G401 (cell line): ENCODE measurements around the gene TMEM161B. TPM values are rescaled to one million over a fixed set of nuclear protein-coding genes. Genes with fewer than 3 reads are reported as not detected.
"Not testable (repeated sequence)": the region's sequence is repeated elsewhere in the genome, so short reads cannot be mapped to it uniquely, and the experiment has no call there.

Experiments
- DNase-seq: peaks from one replicate; pipeline ENCODE4 v3.0.0-alpha.2; 2015; ENCODE audit warnings: low spot score
- in situ Hi-C: cut with HindIII; loops from 2 replicates; pipeline ENCODE4 v1.10.0; 2016; ENCODE audit warnings: low sequenced_read_pairs, mixed read lengths
- total RNA-seq: library from RNA; depleted of rRNA; stranded (reverse); fragments of >200 nt; shearing (Covaris generic); gene quantifications from 2 replicates; pipeline ENCODE4 v1.2.3, GENCODE V29; 2014

Gene TMEM161B
- total RNA-seq, 1 experiment from 2014 or later: 5.3 TPM

DNA sequence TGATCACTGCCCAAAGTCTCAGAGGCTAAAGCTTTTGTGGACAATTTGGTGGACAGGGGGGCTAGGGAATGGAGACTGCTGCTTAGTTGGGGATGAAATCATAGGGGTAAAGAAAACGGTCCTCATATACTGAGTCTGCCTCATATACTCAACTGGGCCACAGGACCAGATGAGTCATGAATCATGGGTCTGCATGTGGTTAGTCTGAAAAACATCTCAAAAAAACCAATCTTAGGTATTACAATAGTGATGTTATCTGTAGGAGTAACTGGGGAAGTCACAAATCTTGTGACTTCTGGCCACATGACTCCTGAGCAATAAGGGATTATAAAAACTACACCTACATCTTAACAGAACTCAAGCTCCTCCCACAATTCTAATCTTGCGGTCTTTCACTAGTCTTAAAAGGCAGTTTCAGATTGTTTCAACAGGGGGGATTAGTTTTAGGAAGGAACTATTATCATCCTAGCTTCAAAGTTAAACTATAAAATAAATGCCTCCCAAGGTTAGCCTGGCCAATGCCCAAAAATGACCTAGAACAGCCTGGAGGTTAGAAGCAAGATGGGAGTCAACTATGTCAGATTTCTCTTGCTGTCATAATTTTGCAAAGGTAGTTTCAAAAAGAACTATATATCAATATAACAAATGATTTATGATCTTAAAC lies 17.5 kb downstream of the TMEM161B start:
- DNase-seq: no peak
- in situ Hi-C loops: no loop called here

DNA sequence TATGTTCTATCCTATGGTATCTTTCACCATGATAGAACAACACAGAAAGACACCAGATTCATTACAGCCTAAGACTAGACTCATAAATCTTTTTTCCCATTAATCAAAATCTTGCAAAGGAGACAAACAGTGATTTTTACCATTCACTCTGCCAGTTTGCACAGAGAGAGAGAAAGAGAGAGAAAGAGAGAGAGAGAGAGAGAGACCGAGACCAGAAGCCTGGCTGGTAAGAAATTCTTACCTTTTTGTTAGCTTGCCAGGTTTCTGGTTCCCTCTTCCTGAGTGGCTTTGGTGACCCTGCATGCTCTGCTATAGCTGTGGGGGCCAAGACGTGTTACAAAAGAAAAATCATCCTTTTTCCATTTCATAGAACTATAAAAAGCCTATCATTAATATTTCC lies 18.6 kb downstream of the TMEM161B start:
- in situ Hi-C loops: no loop called here
- DNase-seq: no peak

DNA sequence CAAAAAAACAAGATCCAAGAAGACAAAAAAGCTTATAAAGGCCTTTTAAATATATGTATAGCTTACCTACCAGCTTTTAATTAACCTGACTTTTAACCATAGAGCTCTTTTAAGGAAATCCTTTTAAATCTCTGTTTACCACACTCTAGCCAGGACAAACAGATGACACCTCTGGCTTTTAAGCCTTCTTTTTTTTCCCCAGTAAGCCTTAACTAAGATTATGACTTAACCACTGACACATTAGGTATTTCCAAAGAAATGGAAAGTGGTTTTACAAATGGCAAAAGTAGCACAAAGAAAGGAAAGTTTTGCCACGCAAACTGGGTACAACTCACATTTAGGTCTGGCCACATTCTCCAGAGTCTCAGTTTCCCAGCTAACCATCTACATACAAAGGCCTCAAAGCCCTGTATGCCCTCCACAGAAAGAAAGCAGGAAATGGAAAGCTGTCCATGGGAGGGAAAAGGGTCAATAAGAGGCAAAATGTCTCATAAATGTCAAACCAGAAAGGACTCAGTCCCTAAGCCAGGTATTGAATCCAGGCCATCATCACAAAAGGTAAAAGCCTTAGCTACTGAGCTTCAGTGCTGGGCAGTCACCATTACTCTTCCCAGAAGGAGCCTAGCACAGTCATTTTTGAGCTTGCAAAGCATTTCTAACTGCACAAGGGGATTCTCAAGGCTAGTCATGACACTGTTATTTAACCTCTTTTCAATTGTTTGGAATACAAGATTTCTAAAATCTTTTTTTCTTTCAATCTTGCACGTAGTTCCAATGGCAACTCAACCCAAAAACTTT lies 19.7 kb downstream of the TMEM161B start:
- in situ Hi-C loops: no loop called here

DNA sequence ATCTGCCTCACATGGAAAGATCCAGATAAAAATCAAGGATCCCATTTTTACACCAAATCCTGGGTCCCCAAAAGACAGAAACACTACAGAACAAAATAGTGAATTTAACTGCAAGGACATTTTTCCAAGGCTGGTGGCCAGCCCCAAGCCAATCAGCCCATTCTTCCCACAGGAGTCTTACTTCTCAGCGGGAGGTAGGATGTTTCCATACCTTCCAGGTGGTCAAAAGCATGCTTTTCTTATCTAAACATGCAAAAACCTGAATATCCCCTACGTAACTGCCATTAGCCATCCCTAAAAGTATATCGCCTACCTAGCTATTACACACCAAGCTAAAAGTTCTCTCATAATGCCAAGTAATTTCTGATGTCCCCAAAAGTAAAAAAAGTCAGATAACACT lies 20.6 kb downstream of the TMEM161B start:
- DNase-seq: no peak
- in situ Hi-C loops: no loop called here

More for the DNA sequence above, 19.7 kb downstream of the TMEM161B start:
- DNase-seq: no peak

DNA sequence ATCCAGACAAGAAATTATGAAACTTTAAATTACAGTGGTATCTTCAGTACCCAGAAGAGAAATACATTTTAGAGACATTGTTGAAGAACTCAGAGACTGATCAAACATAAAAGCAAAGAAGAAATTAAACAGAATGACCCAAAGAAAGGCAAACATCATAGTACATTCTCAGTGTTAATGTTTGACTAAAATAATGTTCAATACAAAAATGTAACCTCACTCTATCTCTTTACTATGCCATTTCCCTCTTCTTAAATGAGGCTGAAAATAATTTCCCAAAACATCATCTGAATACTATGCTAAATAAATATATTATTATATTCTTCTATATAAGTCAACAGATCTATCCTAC lies 22.8 kb downstream of the TMEM161B start:
- no peak for DNase-seq
- in situ Hi-C loops: no loop called here

DNA sequence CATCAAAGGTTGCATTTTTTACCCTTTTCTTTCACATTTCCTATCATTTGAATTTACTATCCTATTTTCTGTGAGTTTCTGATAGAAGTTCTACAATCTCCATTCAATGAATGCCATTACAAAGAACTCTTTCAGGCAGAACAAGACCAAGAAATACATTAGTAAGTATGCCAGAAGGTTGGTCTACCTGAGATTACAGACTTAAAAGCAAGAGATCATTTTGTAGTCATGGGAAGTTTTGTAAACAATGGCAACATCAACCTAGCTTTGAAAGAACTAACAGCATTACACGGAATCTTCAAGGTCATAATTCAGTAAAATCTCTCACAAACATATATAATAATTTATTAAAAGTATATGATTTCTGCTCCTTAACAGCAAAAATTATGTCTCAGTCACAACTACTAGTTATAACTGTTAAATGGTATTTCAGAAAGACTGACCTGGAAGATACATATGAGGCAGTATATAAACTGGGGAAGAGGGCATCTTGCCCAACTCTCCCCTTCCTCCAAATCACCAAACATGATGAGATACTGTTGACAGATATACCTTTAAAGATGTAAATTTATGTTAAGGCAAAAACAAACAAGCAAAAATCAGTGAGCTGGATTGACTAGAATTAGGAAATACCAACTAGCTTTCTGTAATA lies 23.3 kb downstream of the TMEM161B start:
- no peak for DNase-seq
- in situ Hi-C loops: no loop called here

DNA sequence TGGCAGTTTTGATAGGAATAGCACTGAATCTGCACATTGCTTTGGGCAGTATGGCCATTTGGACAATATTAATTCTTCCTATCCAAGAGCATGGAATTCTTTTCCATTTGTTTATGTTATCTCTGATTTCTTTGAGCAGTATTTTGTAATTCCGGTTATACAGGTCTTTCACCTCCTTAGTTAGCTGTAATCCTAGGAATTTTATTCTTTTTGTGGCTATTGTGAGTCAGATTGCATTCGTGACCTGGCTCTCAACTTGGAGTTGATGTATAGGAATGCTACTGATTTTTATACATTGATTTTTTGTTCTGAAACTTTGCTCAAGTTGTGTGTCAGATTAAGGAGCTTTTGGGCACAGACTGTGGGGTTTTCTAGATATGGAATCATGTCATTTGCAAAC lies 24.0 kb downstream of the TMEM161B start:
- no peak for DNase-seq
- in situ Hi-C loops: no loop called here

DNA sequence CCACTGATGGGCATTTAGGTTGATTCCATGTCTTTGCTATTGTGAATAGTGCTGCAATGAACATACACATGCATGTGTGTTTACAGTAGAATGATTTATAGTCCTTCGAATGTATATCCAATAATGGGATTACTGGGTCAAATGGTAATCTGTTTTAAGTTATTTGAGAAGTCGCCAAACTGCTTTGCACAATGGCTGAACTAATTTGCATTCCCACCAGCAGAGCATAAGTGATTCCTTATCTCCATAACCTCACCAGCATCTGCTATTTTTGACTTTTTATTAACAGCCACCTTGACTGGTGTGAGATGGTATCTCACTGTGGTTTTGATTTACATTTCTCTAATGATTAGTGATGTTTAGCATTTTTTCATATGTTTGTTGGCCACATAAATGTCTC lies 25.2 kb downstream of the TMEM161B start:
- in situ Hi-C loops, DNase-seq: not testable (repeated sequence)

DNA sequence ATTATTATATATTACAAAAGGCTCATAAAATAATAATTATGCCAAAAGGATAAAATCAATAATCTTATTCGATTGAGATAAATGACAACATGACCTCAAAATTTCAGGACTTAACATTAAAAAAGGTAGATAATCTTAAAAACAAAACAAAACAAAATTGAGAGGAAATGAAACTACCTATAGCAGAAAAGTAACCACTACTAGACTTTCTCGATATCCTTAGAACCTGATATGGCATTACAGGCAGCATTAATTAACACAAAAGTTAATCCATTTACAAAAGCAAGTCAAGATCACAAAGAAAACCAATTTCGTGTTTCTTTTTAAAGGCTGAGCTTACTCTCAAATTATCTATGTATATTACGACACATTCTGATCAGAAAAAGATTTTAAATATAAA lies 29.9 kb downstream of the TMEM161B start:
- in situ Hi-C loops: no loop called here
- DNase-seq: no peak

DNA sequence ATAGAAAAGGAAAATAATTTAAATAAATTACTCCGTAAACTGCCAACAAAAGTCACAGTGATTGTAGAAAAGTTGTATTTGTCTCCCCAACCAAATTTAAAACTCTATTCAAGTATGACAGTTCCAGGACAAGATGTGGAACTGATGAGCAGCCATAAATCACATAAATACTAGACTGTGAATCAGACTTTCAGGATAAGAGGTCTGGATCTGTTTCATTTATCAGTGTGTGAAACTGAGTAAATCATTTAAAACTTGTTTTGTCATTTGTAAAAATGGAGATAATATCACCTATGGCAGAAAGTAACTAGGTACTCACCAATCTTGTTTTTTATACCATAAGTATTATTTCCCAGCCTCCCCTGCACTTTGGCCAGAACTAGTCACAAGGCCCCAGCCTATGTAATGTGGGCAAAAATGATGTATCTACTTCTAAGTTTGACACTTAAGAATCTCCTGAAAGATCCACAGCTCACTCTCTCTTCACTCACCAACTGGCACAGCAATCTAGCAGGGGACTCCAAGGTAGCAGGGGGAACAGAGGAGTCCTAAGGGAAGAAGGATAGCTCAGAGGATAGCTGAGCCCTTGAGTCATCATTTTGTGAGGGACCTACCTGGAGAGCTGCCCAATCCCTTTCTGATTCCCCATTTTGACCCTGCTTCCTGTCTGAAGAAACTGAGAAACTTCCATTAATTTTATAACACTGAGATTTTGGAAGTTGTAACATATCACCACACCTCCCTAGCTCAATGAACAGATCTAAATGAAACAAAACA lies 31.6 kb downstream of the TMEM161B start:
- in situ Hi-C loops: no loop called here
- no peak for DNase-seq

DNA sequence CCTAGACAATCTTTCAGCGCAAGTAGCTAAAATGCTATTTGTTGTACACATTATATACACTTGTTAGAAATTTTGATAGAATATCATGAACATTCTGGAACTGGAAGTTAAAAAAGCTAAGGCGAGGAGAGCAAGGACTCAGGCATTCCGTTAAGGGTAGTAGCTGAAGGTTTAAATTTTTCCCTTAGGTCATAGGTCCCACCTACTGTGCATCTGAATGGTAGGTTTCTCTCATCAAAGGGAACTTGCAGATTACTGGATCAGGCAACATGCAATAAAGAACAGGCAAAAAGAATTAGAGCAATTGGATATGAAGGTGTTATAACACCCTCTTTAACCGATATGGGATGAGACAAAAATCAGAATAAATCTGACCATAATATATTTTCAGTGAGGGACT lies 32.8 kb downstream of the TMEM161B start:
- in situ Hi-C loops: no loop called here
- no peak for DNase-seq

DNA sequence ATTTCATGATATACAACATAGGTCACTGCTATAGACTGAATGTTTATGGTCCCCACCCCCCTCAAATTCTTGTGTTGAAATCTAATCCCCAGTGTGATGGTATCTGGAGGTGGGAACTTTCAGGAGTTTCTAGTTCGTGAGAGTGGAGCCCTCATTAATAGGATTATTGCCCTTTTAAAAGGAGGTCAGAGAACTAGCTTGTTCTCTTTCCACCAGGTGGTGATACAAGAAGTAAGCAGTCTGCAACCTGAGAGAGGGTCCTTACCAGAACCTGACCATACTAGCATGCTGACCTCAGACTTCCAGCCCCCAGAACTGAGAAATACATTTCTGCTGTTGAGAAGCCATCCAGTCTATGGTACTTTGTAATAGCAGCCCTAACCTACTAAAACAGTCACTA lies 33.3 kb downstream of the TMEM161B start:
- DNase-seq: no peak
- in situ Hi-C loops: no loop called here

DNA sequence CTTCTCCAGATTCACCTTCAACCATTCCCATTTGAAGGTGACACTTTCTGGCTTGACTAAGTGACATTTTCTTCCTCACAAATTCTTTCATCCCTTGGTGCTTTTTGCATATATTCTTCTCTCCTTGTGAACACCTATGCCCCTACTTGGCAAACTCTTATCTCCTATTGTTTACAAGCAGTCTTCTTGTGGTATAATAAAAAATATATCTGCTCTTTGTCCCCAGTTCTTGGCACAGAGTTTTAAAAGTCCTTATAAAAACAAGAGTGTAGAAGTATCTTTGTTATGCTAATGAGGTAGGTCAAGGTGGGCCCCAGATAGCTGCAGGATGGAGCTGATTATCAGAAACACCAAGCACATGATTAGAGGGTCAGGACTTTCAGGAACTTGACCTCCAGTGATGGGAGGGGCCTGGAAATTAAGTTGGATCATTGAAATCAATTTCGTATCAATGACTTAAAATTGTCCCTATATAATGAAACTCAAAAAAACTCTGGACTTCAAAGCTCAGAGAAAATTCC lies 38.0 kb downstream of the TMEM161B start:
- DNase-seq: no peak
- in situ Hi-C loops: no loop called here

DNA sequence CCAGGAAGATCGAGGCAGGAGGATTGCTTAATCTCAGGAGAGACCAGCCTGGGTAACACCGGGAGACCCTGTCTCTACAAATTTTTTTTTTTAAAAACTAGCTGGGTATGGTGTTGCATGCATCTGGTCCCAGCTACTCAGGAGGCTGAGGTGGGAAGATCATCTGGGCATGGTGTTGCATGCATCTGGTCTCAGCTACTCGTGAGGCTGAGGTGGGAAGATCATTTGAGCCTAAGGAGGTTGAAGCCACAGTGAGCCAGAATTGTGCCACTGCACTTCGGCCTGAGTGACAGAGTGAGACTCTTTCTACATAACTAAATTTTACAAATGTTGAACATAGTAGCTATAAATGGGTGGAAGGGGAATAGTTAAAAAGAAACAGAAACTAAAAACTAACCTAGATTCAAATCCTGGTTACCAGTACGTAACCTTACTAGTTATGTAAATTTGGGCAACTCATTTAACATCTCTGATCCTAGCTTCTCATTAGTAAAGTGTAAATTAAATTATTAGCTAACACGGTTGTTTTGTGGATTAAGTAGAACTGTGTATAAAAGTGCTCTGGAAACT lies 41.7 kb downstream of the TMEM161B start:
- DNase-seq: no peak
- in situ Hi-C loops: no loop called here

DNA sequence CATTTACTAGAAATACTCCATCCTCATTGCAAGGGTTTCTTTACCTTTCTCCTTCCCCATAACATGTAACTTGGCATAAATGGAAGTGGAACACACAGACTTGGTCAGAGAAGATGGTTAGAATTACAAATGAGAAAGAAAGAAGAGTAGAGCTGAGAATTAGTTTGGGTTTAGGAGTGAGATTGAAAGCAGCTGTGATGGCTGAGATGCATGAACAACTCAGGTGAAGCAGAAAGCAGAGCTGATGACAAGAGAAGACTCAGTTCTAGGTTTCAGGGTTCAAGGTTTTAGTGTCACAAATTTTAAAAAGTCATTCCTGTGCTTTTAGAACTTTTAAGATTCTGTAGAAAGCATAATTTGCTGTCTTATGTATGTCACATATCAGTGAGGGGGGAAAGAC lies 54.0 kb downstream of the TMEM161B start:
- DNase-seq: no peak
- in situ Hi-C loops: no loop called here

DNA sequence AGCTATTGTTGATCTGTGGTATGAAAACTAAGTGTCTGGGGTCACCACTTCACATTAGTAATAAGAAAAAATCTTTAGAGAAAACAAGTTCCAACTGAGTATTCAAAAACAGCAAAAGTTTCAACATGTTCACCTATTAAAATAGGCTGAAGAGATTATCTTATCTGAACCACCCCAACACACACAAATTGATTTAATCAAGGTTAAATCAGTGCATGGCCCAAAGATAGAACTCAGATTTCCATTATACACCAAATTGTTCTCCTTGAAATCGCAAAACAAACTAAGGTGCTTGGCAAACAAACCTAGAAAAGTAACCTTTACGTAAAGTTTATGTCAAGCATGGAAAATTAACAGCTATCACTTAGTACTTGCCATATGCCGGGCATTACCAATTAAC lies 61.1 kb downstream of the TMEM161B start:
- no peak for DNase-seq
- in situ Hi-C loops: no loop called here

DNA sequence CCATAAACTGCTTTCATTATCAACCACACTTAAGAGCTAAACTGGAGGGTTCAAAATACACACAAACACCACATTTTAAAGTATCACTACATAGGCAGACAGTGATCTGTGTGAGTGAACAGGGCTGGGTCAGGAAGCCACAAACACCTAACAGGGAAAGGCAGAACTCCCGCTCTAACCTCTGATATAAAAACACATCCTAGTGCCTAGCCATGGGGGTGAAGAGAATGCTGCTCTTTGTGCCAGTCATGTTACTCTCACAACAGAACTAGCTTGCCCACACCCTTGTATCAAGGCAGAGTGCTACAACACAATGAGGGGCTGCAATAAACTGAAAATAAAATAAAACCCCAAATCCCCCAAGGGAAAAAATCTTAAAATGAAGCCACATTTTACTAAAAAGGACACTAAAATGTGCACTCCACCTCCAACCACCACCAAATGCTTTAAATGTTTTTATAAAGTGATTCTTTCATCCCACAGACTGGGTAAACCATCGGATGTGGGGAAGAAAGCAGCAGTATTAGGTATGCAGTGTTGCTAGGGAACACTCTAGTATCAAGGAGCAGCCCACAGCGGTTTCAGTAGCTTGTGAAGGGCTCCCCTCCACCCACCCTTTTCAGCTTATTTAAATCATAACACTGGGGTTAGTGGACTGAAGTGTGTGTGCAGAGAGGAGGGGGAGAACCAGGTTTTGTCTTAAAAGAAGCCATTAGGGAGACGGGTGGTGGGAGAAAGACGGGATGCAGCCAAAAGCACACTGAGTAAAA lies 64.5 kb downstream of the TMEM161B start:
- no peak for DNase-seq
- in situ Hi-C loops: no loop called here

DNA sequence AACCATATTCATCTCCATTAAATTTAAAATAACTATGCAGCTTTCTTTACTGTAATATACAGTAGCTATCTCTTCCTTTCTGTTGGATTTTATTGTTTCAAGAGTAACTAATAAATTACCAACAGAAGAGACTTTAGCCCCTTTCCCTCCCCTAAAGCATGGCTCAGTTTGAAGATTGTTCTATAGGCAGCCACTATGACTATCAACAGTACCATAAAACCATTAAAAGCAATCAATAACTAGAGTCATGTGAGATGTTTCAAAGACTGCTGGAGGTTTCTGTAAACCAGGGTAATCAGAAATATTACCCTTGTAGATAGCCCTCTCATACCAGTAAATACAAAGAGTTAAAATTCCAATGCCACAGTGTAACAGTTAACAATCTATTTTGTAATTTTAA lies 73.0 kb downstream of the TMEM161B start:
- no peak for DNase-seq
- in situ Hi-C loops: no loop called here

DNA sequence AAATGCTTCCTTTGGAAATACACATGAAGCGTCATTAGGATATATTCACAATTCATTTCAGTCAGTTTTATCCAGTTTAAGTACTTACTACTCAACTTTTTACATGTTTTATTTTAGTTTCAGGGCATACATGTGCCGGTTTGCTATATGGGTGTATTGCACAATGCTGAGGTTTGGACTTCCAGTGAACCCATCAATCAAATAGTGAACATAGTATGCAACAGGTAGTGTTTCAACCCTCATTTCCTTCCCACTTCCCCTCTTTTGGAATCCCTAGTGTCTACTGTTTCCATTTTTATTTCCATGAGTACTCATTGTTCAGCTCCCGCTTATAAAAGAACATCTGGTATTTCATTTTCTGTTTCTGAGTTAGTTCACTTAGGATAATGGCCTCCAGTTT lies 74.7 kb downstream of the TMEM161B start:
- DNase-seq: no peak
- in situ Hi-C loops: no loop called here
